Gastrocnemius medialis (tissue), 4 donors: Measurements from ENCODE around the gene CALML3. TPM values are rescaled to one million over a fixed set of nuclear protein-coding genes. Genes with fewer than 3 reads are reported as not detected.

Experiments used
- ATAC-seq, 2 donors: fragments of 150-250 bp; one replicate each; pipeline ENCODE4 v1.9.1; 2016
- DNase-seq, 2 donors: peaks; one replicate each; pipeline ENCODE4 v3.0.0-alpha.2; 2019
- H3K27ac ChIP-seq, 4 donors: fragments of 200-600 bp; sonication (generic); 1 replicate in 1 of 4; 2 replicates in 3 of 4; pipeline ENCODE4 v1.5.1; 2016 to 2018; ENCODE audit warnings: mild to moderate bottlenecking in 2 of 4, moderate library complexity in 1 of 4
- H3K27me3 ChIP-seq, 3 donors: fragments of 200-600 bp; sonication (generic) in 2 of 3; 1 replicate in 1 of 3; 2 replicates in 2 of 3; pipeline versions ENCODE4 v1.5.1 to v1.6.0; 2016 to 2019; ENCODE audit warnings: mild to moderate bottlenecking in 1 of 3, moderate library complexity in 1 of 3
- H3K36me3 ChIP-seq, 2 donors: fragments of 200-600 bp; sonication (generic) in 1 of 2; one replicate each; pipeline ENCODE4 v1.5.1; 2017 to 2018
- H3K4me1 ChIP-seq, 2 donors: fragments of 200-600 bp; sonication (generic) in 1 of 2; one replicate each; pipeline ENCODE4 v1.5.1; 2016 to 2017; ENCODE audit warnings: mild to moderate bottlenecking in 2 of 2
- H3K4me3 ChIP-seq, 4 donors: fragments of 200-600 bp; sonication (generic) in 3 of 4; 1 replicate in 1 of 4; 2 replicates in 3 of 4; pipeline ENCODE4 v1.5.1; 2016 to 2019; ENCODE audit warnings: mild to moderate bottlenecking in 2 of 4
- H3K9me3 ChIP-seq, 3 donors: fragments of 200-600 bp; sonication (generic) in 2 of 3; 1 replicate in 1 of 3; 2 replicates in 2 of 3; pipeline ENCODE4 v1.5.1; 2016 to 2019
- CTCF ChIP-seq, 5 experiments: fragments of 450-650 bp in 3 of 5; fragments of 200-600 bp in 2 of 5; sonication (generic) in 2 of 5; IDR thresholded peaks in 4 of 5; conservative IDR thresholded peaks in 1 of 5; 1 replicate in 4 of 5; 2 replicates in 1 of 5; pipeline ENCODE4 v1.5.1; 2016 to 2019; ENCODE audit warnings: antibody characterized with exemption in 5 of 5, mild to moderate bottlenecking in 3 of 5, moderate library complexity in 3 of 5
- POLR2A ChIP-seq, 2 donors: fragments of 450-650 bp; IDR thresholded peaks; one replicate each; pipeline ENCODE4 v1.6.1; 2017; ENCODE audit warnings: antibody characterized with exemption in 2 of 2, mild to moderate bottlenecking in 2 of 2, moderate library complexity in 2 of 2
- in situ Hi-C, 4 donors: fragments of 200-750 bp; cut with MboI; loops; one replicate each; pipeline versions ENCODE4 v1.15.0 to v1.8.0; 2017; ENCODE audit warnings: low sequenced_read_pairs in 4 of 4
- intact Hi-C: fragments of 100-400 bp; cut with DNase I; formaldehyde crosslinking; loops from one replicate; pipeline ENCODE4 v1.15.1; 2023; ENCODE audit warnings: low total_unique reads
- total RNA-seq, 4 donors: library from RNA; depleted of rRNA; stranded (reverse); fragments of >200 nt; gene quantifications; one replicate each; pipeline versions ENCODE4 v1.1.0 to v1.2.3, GENCODE V29; 2016

The CALML3 gene
- total RNA-seq, 4 donors from 2014 or later: not detected

- Histone ChIP-seq H3K4me3 (no peak overlapping the region), H3K27ac (no peak overlapping the region)
- intact Hi-C loops: no loop called here
These were observed 34.9 kb downstream of the CALML3 start for GRCh38 chr10:5559642-5560141.

GRCh38 chr10:5560142-5560816, 35.5 kb downstream of the CALML3 start:
- intact Hi-C loops (no loop called here), in situ Hi-C loops (no loop called here)
- ATAC-seq: no peak
- Histone ChIP-seq H3K9me3 (no peaks in the 10 kb centered on the region), H3K4me3 (no peak overlapping the region), H3K27me3 (no peaks in the 10 kb centered on the region), H3K4me1 (no peaks in the 10 kb centered on the region), H3K27ac (no peak overlapping the region), H3K36me3 (no peaks in the 10 kb centered on the region)
- no peak for TF ChIP-seq CTCF (IDR thresholded peaks at IDR 0.05 in 4 of 5, conservative IDR thresholded peaks at IDR 0.05 in 1 of 5)
- no peak for TF ChIP-seq POLR2A (IDR thresholded peaks at IDR 0.05)
- no peak for DNase-seq

More at GRCh38 chr10:5559642-5560141, 34.9 kb downstream of the CALML3 start:
- no peaks in the 10 kb centered on the region for H3K4me1 ChIP-seq
- no peaks in the 10 kb centered on the region for H3K27me3 ChIP-seq
- DNase-seq (no peak), ATAC-seq (no peak)
- TF ChIP-seq CTCF (IDR thresholded peaks at IDR 0.05 in 4 of 5, conservative IDR thresholded peaks at IDR 0.05 in 1 of 5) (no peak), POLR2A (IDR thresholded peaks at IDR 0.05) (no peak)
- H3K9me3 ChIP-seq: no peaks in the 10 kb centered on the region
- no peaks in the 10 kb centered on the region for H3K36me3 ChIP-seq
- in situ Hi-C loops: no loop called here

GRCh38 chr10:5560817-5561703, 36.3 kb downstream of the CALML3 start:
- Histone ChIP-seq H3K36me3 (no peaks in the 10 kb centered on the region), H3K4me1 (no peaks in the 10 kb centered on the region), H3K27me3 (no peaks in the 10 kb centered on the region), H3K9me3 (no peaks in the 10 kb centered on the region), H3K27ac (no peak overlapping the region), H3K4me3 (no peak overlapping the region)
- in situ Hi-C loops: no loop called here
- TF ChIP-seq POLR2A (IDR thresholded peaks at IDR 0.05): no peak
- TF ChIP-seq CTCF (IDR thresholded peaks at IDR 0.05 in 4 of 5, conservative IDR thresholded peaks at IDR 0.05 in 1 of 5): no peak
- ATAC-seq (no peak), DNase-seq (no peak)
- intact Hi-C loops: no loop called here

GRCh38 chr10:5561704-5562645, 37.2 kb downstream of the CALML3 start:
- Histone ChIP-seq H3K4me3 (no peak overlapping the region), H3K27ac (no peak overlapping the region), H3K27me3 (no peaks in the 10 kb centered on the region), H3K36me3 (no peaks in the 10 kb centered on the region), H3K9me3 (no peaks in the 10 kb centered on the region), H3K4me1 (no peaks in the 10 kb centered on the region)
- intact Hi-C loops: no loop called here
- TF ChIP-seq CTCF (IDR thresholded peaks at IDR 0.05 in 4 of 5, conservative IDR thresholded peaks at IDR 0.05 in 1 of 5) (no peak), POLR2A (IDR thresholded peaks at IDR 0.05) (no peak)
- no peak for DNase-seq
- no peak for ATAC-seq
- in situ Hi-C loops: no loop called here
